Spleen (tissue), 7 donors: Measurements from ENCODE around the gene HOXC5.
"Not testable (repeated sequence)": the region's sequence is repeated elsewhere in the genome, so short reads cannot be mapped to it uniquely, and the experiment has no call there.

Experiments
- CTCF ChIP-seq, 11 experiments: fragments of 200-600 bp in 7 of 11; fragments of 450-650 bp in 4 of 11; sonication (generic) in 4 of 11; IDR thresholded peaks in 8 of 11; conservative IDR thresholded peaks in 3 of 11; 1 replicate in 7 of 11; 2 replicates in 4 of 11; pipeline versions ENCODE4 v1.4.0 to v1.8.0; 2016 to 2021; ENCODE audit warnings: antibody characterized with exemption in 11 of 11, inconsistent platforms in 4 of 11, mild to moderate bottlenecking in 1 of 11
- POLR2A ChIP-seq, 3 donors: fragments of 450-650 bp; IDR thresholded peaks; one replicate each; pipeline ENCODE4 v1.5.1; 2017; ENCODE audit warnings: antibody characterized with exemption in 3 of 3, mild to moderate bottlenecking in 1 of 3
- donor health status: DM: no; HTN: no; CAD: no; lungs with moderate emphysema.
- donor health status: DM: no; HTN: no; CAD: no.
- donor health status: DM: no; HTN: no; CAD: no.

DNA sequence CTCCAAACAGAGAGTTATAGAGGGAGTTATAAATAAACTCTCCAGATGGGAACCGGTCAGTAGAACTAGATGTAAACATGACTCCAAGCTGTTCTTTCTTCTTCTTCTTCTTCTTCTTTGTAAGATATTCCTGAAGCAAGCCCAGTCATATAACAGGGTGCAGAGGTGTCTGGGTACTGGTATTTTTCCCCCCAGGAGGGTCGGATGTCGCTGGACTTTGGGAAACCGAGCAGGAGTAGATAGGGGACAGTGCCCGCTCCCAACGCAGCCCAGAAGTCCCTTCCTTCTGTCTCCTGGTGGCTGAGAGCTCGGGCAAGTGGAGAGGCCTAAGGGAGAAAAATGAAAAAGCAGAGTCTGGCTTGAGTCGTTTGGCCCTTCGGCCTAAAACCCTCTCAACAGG, 46.3 kb downstream of the HOXC5 start:
- not testable (repeated sequence) for TF ChIP-seq POLR2A (IDR thresholded peaks at IDR 0.05); CTCF (IDR thresholded peaks at IDR 0.05 in 8 of 11, conservative IDR thresholded peaks at IDR 0.05 in 3 of 11)
